ENCODE measurements around the gene FBXO46. TPM values are rescaled to one million over a fixed set of nuclear protein-coding genes. Genes with fewer than 3 reads are reported as not detected.
"Not testable (repeated sequence)": the region's sequence is repeated elsewhere in the genome, so short reads cannot be mapped to it uniquely, and the experiment has no call there.

Gene FBXO46
- total and polyA plus RNA-seq, 8 donors = 12.6 to 19.2 (median 16.9) TPM

DNA sequence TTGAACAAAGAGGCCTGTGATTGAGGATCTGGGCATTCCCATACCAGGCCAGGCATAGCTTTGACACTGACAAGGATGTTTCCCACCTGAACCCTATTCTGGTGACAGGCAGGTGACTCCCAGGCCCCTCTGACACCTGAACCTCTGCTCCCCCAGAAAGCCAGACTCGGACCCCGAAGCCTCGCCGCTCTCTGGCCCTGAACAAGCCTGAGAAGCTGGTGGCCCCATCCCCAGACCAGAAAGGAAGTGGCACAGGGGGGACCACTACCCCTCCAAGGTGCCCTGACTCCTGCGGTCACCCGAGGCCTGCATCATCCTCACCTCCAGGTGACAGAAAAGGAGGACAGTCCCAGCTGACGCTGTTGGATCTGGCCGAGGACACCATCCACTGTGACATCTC is 23.6 kb upstream of the FBXO46 start:
- Histone ChIP-seq H3K27me3 (peaks cover 0 to 13% of the 10 kb centered on the region in 2 donors), H3K27ac (no peak overlapping the region), H3K9me3 (no peaks in the 10 kb centered on the region), H3K4me3 (no peak overlapping the region), H3K36me3 (no peaks in the 10 kb centered on the region), H3K4me1 (no peaks in the 10 kb centered on the region)
- DNase-seq (no peak), ATAC-seq (no peak)
- TF ChIP-seq, protein P1, sequence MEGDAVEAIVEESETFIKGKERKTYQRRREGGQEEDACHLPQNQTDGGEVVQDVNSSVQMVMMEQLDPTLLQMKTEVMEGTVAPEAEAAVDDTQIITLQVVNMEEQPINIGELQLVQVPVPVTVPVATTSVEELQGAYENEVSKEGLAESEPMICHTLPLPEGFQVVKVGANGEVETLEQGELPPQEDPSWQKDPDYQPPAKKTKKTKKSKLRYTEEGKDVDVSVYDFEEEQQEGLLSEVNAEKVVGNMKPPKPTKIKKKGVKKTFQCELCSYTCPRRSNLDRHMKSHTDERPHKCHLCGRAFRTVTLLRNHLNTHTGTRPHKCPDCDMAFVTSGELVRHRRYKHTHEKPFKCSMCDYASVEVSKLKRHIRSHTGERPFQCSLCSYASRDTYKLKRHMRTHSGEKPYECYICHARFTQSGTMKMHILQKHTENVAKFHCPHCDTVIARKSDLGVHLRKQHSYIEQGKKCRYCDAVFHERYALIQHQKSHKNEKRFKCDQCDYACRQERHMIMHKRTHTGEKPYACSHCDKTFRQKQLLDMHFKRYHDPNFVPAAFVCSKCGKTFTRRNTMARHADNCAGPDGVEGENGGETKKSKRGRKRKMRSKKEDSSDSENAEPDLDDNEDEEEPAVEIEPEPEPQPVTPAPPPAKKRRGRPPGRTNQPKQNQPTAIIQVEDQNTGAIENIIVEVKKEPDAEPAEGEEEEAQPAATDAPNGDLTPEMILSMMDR (IDR thresholded peaks at IDR 0.05) = no peak
- intact Hi-C loops (cut with DNase I) = no loop called here

DNA sequence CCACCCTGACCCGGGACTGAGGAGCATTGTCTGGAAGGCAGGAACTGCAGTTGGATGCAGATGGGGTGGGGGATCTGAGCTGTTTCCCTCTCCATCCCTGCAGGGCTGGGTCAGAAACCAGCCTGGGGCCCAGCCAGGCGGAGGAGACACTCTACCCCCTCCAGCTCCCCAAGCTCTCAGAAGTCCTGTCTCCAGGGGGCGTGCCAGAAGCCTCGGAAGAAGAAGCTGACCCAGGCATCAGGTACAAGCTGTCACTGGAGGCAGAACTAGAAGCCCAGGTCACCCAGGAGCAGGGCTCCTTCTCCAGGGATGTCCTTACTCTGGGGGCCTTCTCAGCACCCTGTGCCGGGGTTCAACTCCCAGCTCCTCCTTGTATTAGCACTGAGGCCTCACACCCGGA is 22.9 kb upstream of the FBXO46 start:
- Histone ChIP-seq H3K27ac (no peak overlapping the region), H3K9me3 (no peaks in the 10 kb centered on the region), H3K27me3 (peaks cover 0 to 6% of the 10 kb centered on the region in 2 donors), H3K4me3 (no peak overlapping the region), H3K4me1 (no peaks in the 10 kb centered on the region), H3K36me3 (no peaks in the 10 kb centered on the region)
- TF ChIP-seq, protein P1 (IDR thresholded peaks at IDR 0.05) = no peak
- no peak for ATAC-seq
- intact Hi-C loops (cut with DNase I) = no loop called here
- no peak for DNase-seq

DNA sequence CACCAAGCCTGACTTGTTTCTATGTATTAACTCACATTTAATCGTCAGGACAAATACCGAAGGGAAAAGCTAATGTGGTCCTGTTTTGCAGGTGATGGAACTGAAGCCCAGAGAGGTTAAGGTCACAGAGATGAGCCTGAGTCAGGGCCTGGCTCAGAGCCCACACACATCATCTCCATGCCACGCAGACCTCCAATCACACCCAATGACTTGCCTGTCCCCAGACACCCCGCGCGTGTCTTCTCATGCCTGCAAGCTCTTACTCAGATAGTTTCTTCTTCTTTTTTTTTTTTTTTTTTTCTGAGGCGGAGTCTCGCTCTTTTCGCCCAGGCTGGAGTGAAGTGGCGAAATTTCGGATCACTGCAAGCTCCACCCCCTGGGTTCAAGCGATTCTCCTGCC is 21.9 kb upstream of the FBXO46 start:
- peaks cover 0 to 6% of the 10 kb centered on the region in 2 donors for H3K27me3 ChIP-seq
- TF ChIP-seq, protein P1 (IDR thresholded peaks at IDR 0.05) = no peak
- intact Hi-C loops (cut with DNase I) = no loop called here
- no peak overlapping the region for H3K27ac ChIP-seq
- H3K36me3 ChIP-seq = no peaks in the 10 kb centered on the region
- no peak overlapping the region for H3K4me3 ChIP-seq
- no peaks in the 10 kb centered on the region for H3K4me1 ChIP-seq
- no peaks in the 10 kb centered on the region for H3K9me3 ChIP-seq
- DNase-seq (no peak), ATAC-seq (no peak)

GRCh38 chr19:45751483-45751882 is 20.8 kb upstream of the FBXO46 start:
- H3K27me3 ChIP-seq; H3K36me3 ChIP-seq; H3K4me1 ChIP-seq; intact Hi-C loops (cut with DNase I); ATAC-seq; H3K27ac ChIP-seq; H3K4me3 ChIP-seq; DNase-seq; H3K9me3 ChIP-seq: not testable (repeated sequence)

DNA sequence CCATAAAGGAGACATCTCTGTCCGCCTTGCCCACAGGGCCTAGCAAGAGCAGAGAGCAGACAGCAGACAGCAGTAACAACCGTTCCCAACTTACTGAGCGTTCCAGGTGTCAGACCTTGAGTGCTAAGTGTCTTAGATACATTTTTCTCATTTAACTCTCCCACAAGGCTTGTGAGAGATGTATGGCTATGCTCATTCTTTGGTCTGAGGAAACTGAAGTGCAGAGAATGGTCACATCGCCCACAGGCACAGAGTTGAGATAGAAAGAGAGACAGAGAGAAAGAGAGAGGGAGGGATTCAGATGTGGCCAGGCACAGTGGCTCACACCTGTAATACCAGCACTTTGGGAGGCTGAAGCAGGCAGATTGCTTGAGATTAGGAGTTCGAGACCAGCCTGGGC is 16.8 kb upstream of the FBXO46 start:
- Histone ChIP-seq H3K9me3 (no peaks in the 10 kb centered on the region), H3K4me1 (no peaks in the 10 kb centered on the region), H3K27ac (no peak overlapping the region), H3K4me3 (no peak overlapping the region), H3K27me3 (peaks cover 0 to 27% of the 10 kb centered on the region in 2 donors), H3K36me3 (no peaks in the 10 kb centered on the region)
- intact Hi-C loops (cut with DNase I) = no loop called here
- ATAC-seq = no peak
- DNase-seq = no peak
- TF ChIP-seq, protein P1 (IDR thresholded peaks at IDR 0.05) = no peak

DNA sequence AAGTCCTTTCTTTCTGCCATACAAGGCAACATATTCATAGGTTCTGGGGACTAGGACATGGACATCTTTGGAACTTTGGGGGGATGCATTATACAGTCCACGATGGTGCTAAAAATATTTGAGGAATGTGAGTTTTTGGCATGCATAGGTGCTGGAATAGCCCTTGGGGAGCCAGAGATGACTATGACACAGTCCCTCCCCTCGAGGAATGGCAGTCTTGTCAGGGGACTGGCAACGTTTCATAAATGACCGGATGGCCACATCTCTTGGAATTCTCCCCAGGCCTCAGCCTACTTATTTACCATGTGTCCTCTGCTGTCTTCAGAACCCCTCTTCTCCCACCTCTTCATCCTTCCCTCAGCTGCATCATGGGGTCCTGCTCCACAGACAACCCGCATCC is 16.2 kb upstream of the FBXO46 start:
- H3K27ac ChIP-seq = no peak overlapping the region
- no peak for ATAC-seq
- no peak for DNase-seq
- TF ChIP-seq, protein P1 (IDR thresholded peaks at IDR 0.05) = no peak
- no peaks in the 10 kb centered on the region for H3K9me3 ChIP-seq
- H3K36me3 ChIP-seq = no peaks in the 10 kb centered on the region
- H3K4me3 ChIP-seq = no peak overlapping the region
- H3K4me1 ChIP-seq = no peaks in the 10 kb centered on the region
- H3K27me3 ChIP-seq = peaks cover 0 to 33% of the 10 kb centered on the region in 2 donors
- intact Hi-C loops (cut with DNase I) = no loop called here

All from left lung (tissue), 10 donors.